Stimulated activated CD8-positive, alpha-beta memory T cell treated with anti-CD3 and anti-CD28 coated beads, Interleukin-12 subunit alpha, Interleukin-12 subunit beta, amount 100 ng/mL, for 24 hours (primary cell): ENCODE results near the gene DAPK1.

ENCODE experiments used
- DNase-seq: peaks from one replicate; pipeline ENCODE4 v3.0.0-alpha.2; 2020; ENCODE audit errors: extremely low read depth

The DAPK1 gene

DNA sequence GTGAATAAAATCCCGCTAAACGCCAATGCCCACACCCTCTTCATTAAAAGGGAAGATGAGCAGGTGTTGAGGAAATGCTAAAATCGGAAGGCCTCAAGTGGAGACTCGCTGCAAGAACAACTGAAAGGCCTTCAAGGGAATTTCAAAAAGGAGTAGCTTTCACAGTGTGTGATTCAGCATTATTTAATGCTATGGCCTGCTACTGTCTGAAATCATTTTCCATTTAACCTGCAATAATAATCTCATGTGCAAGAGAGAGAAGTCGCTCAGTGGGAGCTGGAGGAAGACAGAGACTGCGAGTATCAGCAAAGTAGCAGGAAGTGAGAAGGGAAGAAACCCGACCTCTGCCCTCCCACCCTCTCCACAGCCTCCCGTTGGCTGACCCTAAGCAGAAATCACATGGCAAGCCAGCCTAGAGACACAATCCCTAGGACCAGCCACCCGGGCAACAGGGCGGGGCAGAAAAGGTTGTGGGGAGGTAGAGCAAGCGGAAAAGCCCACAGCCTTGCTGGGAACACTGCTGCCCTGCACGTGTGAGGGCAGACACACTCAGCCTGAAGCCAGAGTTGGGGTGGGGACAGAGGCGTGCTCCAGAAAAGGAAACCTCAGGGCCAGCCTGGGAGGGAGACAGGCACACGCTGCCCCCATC lies 188.3 kb downstream of the DAPK1 start:
- no peak for DNase-seq

- DNase-seq, result no peak
Observed at GRCh38 chr9:87686520-87687090, 188.9 kb downstream of the DAPK1 start.

- DNase-seq, result no peak
Observed at GRCh38 chr9:87687207-87687606, 189.5 kb downstream of the DAPK1 start.

DNA sequence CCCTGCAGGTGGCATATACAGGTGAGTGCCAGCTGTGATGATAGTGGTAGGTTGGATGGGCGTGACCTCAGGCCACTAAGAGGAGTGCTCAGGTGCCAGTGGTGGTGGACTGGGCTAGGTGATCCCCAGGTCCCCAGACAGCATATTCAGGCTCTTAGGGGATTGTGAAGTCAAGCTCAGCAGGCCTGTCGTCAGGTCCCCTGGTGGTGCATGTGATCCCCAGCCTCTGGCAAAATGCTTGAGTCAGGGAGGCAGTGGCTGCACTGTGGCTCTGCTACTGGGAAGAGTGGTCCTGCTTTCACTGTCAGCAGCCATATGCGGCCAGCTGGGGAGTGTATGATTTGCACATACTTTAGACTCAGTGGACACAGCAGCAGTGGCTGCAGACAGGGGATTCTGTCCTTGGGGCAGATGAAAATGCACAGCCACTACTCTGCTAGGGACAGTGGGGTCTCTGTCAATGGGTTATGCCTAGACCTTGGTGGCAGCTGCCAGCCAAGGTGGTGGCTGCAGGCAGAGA lies 196.6 kb downstream of the DAPK1 start:
- no peak for DNase-seq

DNA sequence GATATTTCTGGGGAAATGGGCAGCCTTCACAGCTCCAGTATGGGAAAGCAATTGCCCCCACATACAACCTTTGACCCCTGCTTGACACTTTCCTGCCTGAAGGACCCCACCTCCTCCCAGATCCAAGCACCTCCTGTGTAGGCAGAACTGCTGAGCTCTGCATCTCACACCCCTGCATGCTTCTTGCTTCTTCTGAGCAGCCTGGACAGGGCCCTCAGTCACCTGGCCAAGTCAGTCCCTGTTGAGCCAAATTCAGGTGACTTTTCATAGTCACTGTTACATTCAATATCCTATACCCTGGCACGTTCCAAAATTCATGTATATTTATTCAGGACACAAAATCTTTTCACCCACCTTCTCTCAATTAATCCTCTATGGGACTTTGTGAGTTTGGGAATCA lies 197.9 kb downstream of the DAPK1 start:
- no peak for DNase-seq

DNA sequence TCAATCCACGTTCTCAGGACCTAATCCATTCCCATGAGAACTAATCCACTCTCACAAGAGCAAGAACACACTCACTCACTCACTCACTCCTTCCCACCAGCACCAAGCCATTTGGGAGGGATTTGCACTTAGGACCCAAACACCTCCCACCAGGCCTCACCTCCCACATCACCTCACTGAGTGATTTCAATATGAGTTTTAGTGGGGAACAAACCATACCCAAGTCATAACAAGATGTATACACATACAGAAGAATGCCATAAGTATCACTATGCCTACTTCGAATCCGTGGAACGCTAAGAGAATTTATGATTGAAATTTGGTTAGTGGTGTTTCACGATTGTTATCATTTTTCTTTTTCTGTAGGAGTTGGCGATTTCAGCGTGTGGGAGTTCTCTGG lies 199.0 kb downstream of the DAPK1 start:
- DNase-seq, result no peak

DNA sequence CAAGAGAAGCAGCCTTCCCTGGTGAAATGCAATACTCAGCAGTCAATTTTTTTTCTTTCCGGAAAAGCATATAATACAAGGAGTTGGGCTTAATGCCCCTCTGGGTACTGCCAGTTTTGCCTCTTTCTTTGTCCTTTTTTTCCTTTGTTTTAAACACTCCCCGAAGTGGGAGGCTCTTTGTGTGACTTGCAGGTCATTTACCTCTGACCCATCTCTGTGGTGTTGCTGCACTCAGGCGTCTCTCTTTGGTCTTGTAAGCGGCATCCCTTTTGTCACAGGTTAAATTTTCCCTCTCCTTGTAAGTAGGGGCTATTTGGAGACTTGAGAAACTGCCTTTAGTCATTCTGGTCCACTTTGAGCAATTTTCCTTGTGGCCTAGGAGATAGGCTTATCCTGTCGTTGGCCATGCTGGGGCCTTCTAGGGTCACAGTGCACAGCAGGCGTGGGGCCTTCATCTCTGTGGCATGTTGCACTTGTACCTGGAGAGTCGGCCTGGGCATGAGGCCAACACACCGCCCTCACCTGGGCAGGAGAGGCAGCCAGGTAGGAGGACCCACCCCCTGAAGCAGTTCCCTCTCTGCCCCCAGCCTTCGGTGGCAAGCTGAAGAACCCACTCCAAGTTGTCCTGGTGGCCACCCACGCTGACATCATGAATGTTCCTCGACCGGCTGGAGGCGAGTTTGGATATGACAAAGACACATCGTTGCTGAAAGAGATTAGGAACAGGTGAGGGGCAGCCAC lies 200.6 kb downstream of the DAPK1 start:
- DNase-seq, result no peak

DNA sequence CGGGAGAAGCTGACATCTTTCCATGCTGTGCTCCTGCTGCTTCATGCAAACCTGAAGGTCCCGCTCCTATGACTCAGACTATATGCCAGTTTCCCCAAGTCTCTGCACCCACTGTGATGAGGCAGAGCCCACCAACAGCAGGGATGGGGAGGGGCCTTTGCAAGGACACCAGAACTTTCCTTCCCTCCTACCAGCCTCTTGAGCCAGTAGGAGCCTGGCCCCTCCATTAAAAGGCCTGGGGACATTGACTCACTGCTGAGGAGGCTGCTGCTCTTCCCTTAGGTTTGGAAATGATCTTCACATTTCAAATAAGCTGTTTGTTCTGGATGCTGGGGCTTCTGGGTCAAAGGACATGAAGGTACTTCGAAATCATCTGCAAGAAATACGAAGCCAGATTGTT lies 202.2 kb downstream of the DAPK1 start:
- no peak for DNase-seq

DNA sequence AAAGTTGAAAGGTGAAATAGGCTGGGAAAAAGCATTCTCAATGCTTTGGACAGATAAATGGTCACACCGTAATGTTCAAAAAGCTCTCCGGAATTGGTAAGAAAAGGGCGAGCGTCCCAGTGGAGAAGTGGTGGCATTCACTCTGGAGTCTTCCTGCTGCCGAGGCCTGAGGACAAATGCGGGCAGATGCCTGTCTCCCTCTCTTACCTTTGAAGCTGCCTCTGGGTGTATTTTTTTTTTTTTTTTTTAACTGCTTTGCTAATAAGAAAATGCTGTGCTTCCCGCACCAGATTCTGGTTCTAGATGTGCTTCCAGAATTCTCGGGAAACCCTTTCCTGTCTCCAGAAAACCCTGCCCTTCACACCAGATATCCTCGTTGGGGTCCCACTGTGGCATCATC lies 203.8 kb downstream of the DAPK1 start:
- DNase-seq, result no peak

- no peak for DNase-seq
Observed at GRCh38 chr9:87701931-87702421, 204.3 kb downstream of the DAPK1 start.

DNA sequence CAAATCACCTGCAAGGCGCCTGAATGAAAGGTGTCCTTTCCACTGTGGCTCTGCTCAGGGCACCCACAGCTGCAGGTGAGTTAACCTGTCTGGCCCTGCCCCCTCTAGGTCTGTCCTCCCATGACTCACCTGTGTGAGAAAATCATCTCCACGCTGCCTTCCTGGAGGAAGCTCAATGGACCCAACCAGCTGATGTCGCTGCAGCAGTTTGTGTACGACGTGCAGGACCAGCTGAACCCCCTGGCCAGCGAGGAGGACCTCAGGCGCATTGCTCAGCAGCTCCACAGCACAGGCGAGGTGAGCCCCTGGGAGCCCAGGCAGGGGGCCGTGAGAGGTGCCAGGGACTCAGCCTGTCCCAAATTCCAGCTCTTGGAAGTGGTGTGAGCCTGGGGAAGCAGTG lies 205.3 kb downstream of the DAPK1 start:
- no peak for DNase-seq

DNA sequence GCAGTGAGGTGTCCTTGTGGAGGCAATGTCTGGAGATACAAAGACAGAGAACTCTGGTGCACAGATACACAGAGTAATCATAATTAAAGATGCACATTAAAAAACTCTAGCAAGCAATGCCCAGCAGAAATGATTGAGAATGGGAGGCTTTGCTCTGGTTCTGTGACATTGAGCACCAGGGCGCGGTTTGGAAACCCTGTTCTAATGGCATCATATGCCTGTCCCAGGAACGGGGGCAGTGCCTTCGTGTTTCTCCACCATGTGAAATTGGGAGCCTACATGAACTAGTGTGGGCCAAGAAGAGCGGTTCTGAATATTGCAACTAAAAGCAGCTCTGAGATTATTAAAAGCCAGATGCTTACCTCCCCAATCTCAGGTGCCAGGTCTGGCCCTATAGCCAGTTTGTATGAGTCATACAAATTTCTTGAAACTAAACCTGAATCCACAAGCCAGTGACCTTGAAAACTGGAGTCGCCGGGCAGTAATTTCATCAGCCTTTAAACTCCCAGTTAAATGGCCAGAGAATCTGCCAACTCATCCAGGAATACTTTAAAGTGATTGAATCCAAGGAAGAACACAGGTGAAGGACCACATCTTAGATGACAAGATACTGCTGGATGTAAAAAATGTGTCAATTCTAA lies 206.1 kb downstream of the DAPK1 start:
- no peak for DNase-seq

GRCh38 chr9:87704342-87704741 lies 206.7 kb downstream of the DAPK1 start:
- no peak for DNase-seq

DNA sequence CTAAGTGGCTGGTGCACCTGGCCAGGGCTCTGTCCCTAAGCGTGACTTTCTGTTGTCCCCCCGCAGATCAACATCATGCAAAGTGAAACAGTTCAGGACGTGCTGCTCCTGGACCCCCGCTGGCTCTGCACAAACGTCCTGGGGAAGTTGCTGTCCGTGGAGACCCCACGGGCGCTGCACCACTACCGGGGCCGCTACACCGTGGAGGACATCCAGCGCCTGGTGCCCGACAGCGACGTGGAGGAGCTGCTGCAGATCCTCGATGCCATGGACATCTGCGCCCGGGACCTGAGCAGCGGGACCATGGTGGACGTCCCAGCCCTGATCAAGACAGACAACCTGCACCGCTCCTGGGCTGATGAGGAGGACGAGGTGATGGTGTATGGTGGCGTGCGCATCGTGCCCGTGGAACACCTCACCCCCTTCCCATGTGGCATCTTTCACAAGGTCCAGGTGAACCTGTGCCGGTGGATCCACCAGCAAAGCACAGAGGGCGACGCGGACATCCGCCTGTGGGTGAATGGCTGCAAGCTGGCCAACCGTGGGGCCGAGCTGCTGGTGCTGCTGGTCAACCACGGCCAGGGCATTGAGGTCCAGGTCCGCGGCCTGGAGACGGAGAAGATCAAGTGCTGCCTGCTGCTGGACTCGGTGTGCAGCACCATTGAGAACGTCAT lies 208.5 kb downstream of the DAPK1 start:
- no peak for DNase-seq

DNA sequence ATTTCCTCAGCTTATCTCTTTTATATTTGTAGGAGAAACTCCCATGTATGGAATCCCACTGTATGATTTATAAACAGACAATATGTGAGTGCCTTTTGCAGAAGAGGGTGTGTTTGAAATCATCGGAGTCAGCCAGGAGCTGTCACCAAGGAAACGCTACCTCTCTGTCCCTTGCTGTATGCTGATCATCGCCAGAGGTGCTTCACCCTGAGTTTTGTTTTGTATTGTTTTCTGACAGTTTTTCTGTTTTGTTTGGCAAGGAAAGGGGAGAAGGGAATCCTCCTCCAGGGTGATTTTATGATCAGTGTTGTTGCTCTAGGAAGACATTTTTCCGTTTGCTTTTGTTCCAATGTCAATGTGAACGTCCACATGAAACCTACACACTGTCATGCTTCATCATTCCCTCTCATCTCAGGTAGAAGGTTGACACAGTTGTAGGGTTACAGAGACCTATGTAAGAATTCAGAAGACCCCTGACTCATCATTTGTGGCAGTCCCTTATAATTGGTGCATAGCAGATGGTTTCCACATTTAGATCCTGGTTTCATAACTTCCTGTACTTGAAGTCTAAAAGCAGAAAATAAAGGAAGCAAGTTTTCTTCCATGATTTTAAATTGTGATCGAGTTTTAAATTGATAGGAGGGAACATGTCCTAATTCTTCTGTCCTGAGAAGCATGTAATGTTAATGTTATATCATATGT lies 210.3 kb downstream of the DAPK1 start:
- no peak for DNase-seq

GRCh38 chr9:87708546-87708945 lies 210.9 kb downstream of the DAPK1 start:
- no peak for DNase-seq

DNA sequence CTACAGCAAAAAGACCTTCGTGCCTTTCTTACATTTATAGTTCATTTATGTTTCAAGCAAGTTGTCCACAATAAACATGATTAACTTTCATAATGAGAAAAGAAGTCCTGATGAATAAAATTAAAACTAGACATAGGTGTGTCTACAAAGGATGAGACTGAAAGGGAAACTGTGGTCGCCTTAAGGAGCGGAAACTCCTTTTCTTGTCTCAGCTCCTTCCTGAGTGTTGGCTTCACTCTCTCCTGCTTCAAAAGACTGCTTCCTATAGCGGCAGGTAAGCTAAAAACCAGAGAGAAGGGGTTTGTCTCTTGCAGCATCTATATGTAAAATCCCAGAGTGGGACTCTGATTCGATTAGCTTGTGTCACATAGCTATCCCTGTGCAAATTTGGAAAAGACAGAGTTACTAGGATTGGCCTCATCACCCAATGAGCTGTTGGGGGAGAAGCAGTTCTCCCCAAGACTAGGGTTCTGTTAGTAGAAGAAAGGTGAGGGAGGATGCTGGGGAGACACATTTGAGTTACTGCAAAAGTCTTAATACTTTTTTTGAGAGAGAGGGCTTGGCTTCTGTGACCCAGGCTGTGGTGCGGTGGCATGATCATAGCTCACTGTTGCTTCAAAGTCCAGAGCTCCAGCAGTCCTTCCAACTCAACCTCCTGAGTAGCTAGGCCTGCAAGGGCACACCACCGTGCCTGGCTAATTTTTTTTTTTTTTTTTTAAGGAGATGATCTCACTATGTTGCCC lies 211.5 kb downstream of the DAPK1 start:
- DNase-seq, result no peak

GRCh38 chr9:87710443-87710842 lies 212.8 kb downstream of the DAPK1 start:
- no peak for DNase-seq

DNA sequence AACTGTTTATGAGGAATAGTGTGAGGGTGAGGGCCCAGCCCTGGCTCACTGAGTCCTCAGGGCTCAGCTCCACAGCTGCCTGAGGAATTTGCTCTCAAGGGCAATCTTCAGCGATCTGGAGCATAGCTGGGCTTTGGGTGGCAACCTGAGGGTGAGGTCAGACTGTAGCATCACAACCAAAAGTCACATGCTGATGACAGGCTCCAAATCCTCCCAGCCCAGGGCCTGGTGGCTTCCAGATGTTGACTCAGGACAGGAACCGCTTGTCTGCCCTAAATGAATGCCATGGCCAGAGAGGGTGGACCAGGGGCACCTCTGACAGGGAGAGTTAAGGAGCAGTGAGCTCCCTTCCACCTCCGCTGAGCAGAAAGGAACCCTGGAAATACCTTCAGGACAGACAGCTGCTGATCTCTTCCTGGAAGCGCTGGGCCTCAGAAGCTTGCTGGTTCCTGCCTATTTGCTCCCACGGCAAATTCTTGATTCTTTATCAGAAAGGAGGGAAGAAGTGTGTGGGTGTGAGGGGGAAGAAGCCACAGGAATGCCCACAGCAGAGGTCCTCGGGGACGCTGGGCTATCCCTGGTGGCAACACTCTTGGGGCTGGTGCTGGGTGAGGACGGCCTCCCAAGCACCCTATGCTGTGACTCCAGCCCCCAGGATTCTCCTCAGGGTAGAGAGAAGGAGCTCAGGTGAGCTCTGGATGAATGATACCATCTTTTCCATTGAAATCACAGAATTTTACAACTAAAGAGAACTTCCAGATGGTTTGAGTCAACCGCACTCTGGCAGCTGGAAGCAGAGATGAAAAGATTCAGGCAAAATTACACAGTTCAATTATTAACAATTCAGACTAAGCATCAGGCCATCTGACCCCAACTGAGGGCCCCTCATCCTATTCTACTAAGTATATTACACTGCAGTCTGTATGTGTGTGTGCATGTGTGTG lies 214.5 kb downstream of the DAPK1 start:
- no peak for DNase-seq
